ENCODE measurements around the gene PRKG1.

PRKG1 gene

GRCh38 chr10:51907361-51907760 is 833.1 kb downstream of the PRKG1 start:
- DNase-seq = no peak

GRCh38 chr10:51910189-51910588 is 835.9 kb downstream of the PRKG1 start:
- DNase-seq = no peak

DNA sequence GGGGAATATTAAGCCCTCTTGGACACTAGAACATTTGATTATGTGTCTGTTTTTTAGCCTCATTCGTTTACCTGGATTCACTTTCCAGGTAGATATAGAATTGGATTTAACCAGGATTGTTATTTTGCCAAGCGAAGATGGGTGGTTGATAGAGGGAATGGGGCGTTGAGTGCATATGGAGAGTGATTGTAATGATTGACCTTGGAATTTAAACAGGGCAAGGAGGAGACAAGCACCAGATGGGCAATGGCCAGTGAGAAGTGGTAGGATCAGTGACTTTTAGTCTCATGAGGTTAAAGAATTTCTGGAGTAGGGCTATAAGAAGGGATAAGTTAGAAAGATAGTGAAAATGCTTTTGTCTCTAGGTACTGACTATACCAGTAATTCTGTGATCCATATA is 836.3 kb downstream of the PRKG1 start:
- DNase-seq = no peak

GRCh38 chr10:51911723-51912122 is 837.4 kb downstream of the PRKG1 start:
- DNase-seq = peak; percentile 39

GRCh38 chr10:51915031-51915542 is 840.8 kb downstream of the PRKG1 start:
- no peak for DNase-seq

GRCh38 chr10:51918440-51918839 is 844.2 kb downstream of the PRKG1 start:
- DNase-seq = no peak

- peak; percentile 84 for DNase-seq
Observed at GRCh38 chr10:51918884-51919325, 844.6 kb downstream of the PRKG1 start.

DNA sequence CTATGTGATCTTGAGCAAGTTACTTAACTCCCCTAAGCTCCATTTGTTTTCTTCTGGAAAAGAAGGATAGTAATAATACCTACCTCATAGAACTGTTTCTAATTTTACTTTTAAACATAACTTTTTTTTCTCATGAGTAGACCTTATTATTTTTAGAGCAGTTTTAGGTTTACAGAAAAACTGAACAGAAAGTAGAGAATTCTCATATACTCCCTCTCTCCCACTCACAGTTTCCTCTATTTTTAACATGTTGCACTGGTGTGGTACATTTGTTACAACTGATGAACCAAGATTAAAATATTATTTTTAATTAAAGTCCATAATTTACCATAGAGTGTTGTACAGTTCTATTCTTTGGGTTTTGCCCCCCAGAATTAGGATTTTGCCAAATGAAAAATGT is 846.4 kb downstream of the PRKG1 start:
- no peak for DNase-seq

DNA sequence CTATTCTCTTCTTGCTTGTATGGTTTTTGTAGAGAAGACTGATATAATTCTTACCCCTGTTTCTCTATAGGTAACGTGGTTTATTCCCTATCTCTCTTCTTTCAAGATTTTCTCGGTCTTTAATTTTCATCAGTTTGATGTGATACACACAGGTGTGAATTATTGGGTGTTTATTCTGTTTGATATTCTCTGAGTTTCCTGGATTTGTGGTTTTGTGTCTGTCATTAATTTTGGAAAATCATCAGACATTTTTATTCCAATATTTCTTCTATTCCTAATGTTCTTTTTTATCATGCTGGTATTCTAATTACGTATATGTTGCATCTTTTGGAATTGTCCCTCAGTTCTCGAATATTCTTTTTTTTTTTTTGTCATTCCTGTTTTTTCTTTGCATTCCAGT is 850.1 kb downstream of the PRKG1 start:
- no peak for DNase-seq

- DNase-seq = no peak
Observed at GRCh38 chr10:51926337-51926736, 852.0 kb downstream of the PRKG1 start.

GRCh38 chr10:51928162-51928561 is 853.9 kb downstream of the PRKG1 start:
- no peak for DNase-seq

DNA sequence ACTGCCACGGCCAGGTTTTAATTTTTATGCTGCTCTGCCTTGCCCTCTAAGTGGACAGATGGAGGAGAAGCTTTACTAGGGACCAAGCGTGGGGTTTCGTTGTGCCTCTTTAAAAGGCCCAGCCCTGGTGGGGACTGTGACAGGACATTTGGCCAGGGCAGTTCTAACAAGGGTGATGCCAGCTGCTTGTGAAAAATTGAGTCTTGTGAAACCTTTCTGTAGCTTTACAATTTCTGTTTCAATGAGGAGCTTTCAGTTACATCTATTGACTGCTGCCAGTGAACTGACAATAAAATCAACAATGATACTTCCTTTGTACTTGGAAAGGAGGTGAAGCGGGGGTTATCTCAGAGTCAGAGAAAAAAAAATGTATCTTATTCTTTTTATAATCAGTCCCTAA is 858.2 kb downstream of the PRKG1 start:
- DNase-seq = no peak

- DNase-seq = no peak
Observed at GRCh38 chr10:51934373-51934772, 860.1 kb downstream of the PRKG1 start.

- DNase-seq = peak; percentile 58
Observed at GRCh38 chr10:51935341-51935740, 861.1 kb downstream of the PRKG1 start.

GRCh38 chr10:51937308-51938140 is 863.2 kb downstream of the PRKG1 start:
- no peak for DNase-seq

DNA sequence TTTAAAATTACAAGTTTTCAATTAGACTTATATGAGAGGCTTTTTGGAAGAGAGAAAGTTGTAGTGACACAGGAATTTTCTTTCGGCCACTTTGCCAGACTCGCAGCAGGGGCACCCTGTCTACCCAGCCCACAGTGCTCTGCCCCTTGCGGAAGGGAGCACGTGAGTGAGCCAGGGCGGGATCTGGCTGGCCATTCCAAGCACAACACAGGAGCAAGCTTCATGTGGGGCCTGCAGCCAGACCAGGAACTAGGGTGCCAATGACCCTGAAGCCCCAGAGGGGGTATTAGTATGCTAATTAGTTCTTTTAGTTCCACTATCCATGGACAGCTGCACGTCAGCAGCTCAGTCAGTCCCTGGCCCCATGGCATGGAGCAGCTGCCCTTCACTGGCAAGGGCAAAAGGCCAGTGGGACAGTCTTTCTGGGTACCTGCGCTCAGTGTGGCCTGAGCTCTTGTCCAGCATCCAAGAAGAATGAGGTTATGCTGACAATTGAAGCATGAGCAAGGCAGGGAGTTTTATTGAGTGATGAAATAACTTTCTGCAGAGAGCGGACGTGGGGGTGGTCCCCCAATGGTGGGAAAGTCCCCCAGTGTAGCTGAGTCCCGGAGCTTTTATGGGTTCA is 876.2 kb downstream of the PRKG1 start:
- DNase-seq = no peak

DNA sequence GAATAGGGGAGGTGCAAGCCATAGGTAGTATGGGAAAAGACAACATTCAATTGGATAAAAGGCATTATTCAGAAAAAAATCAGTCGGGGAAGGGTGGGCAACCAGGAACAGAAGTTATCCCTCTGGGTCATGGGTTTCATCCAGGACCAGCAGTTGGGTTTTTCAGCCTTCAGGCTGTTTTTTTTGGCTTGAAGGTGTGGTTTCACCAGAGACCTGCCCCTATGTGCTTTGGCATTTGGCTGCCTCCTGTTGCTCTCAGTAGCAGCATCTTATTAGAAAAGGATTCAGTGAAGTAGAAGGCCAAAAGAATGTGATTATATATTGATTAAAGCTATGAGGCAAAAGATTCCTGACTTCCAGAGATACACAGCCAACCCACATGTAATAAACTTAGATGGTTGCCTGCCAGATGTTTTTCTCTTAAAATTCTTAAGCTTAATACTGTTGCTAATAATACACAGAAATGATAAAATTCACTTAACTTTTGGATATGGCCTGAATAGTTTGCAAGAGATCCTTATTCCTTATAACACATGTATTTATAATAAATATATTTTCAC is 876.8 kb downstream of the PRKG1 start:
- DNase-seq = no peak

DNA sequence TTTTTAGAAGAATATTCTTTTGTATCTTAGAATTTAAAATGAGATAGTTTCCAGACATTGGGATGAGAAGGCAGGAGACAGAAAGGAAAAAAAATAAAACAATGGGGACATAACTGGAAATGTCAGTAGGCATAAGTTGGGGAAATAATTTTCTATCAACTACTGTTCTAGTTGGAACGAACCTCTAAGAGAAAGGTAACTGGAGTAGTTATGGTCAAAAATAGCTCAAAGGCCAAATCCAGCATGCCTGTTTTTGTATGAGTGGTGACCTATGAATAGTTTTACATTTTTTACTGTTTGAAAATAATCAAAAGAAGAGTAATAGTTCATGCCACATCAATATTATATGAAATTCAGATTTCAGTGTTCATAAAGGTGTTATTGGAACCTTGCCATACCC is 877.3 kb downstream of the PRKG1 start:
- no peak for DNase-seq

DNA sequence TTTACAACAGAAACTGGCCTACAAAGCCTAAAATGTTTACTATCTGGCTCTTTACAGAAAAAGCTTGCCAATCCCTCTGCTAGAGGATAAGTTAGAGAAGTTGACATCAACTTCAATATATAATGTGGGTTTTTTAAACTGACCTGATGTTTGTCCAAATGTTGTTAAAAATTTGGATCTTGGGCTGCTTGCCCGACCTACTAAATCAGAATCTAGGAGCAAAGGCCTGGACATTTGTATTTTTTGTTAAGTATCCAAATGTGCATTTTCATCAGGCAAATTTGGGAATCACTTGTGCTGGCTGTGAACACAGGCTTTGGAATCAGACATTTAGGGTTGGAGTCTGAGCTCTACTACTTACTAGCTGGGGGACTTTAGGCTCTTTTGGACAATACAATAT is 877.8 kb downstream of the PRKG1 start:
- DNase-seq = no peak

GRCh38 chr10:51955696-51956095 is 881.4 kb downstream of the PRKG1 start:
- DNase-seq = no peak

- no peak for DNase-seq
Observed at GRCh38 chr10:51956822-51957221, 882.5 kb downstream of the PRKG1 start.

GRCh38 chr10:51960494-51960895 is 886.2 kb downstream of the PRKG1 start:
- DNase-seq = peak; percentile 75

GRCh38 chr10:51961401-51961800 is 887.1 kb downstream of the PRKG1 start:
- DNase-seq = no peak

GRCh38 chr10:51964630-51965029 is 890.3 kb downstream of the PRKG1 start:
- no peak for DNase-seq

Data from hematopoietic multipotent progenitor cell treated with erythropoietin and hydrocortisone succinate and interleukin-3 and kit ligand, for 4 days (in vitro differentiated cells).